ENCODE measurements around the gene RAB37. TPM values are rescaled to one million over a fixed set of nuclear protein-coding genes. Genes with fewer than 3 reads are reported as not detected.

Gene RAB37
- total and polyA plus RNA-seq, 2 of the 13 experiments (the other 11 are each of a cell fraction or from before 2014, with no cell fraction given): 0.91 to 3.7 TPM

DNA sequence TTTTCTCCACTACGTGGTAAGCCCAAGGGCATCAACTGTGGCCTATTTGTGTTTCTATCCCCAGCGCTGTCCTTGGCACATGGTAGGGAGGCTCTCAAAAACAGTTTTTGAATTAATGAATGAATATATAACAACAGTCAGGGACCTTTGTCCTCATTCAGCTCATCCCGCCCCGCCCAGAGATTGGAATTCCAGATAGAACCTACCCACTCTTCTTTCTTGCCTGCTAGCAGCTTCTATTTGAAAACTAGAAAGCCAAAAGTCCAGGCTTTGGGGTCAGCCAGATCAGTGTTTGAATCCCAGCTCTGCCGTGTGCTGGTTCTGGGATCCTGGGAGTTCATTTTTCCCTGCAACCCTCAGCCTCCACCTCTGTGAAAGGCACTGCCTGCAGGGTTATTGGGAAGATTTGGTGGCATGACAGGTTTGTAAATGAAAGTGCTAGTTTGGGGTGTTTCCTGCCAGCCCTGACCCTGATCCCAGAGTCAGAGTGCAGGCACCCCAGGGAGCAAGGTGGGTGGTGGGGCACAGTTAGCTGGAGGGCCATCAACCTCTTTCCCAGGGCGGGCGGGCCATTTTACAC is 15.9 kb downstream of the RAB37 start (continued):
- TF ChIP-seq ZNF441 (CRISPR knock-in tag; IDR thresholded peaks at IDR 0.05; ENCODE audit: borderline replicate concordance) (no peak), ZNF574 (CRISPR knock-in tag; IDR thresholded peaks at IDR 0.05) (peak; percentile 1; the same call in 1 of the 2 replicates), ZNF687 (CRISPR knock-in tag; IDR thresholded peaks at IDR 0.05) (peak; percentile 16; the same call in 1 of the 2 replicates), HDAC1 (CRISPR knock-in tag; IDR thresholded peaks at IDR 0.05) (peak; percentile 50; the same call in 1 of the 2 replicates), ZNF740 (CRISPR knock-in tag; IDR thresholded peaks at IDR 0.05) (no peak), DNMT1 (CRISPR knock-in tag; IDR thresholded peaks at IDR 0.05) (no peak), PLRG1 (conservative IDR thresholded peaks at IDR 0.05) (no peak), THAP9 (CRISPR knock-in tag; IDR thresholded peaks at IDR 0.05; ENCODE audit: borderline replicate concordance) (no peak)
- TF ChIP-seq, protein P1, sequence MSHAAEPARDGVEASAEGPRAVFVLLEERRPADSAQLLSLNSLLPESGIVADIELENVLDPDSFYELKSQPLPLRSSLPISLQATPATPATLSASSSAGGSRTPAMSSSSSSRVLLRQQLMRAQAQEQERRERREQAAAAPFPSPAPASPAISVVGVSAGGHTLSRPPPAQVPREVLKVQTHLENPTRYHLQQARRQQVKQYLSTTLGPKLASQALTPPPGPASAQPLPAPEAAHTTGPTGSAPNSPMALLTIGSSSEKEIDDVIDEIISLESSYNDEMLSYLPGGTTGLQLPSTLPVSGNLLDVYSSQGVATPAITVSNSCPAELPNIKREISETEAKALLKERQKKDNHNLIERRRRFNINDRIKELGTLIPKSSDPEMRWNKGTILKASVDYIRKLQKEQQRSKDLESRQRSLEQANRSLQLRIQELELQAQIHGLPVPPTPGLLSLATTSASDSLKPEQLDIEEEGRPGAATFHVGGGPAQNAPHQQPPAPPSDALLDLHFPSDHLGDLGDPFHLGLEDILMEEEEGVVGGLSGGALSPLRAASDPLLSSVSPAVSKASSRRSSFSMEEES (CRISPR knock-in tag; IDR thresholded peaks at IDR 0.05): peak; percentile 32; the same call in 1 of the 2 replicates
- TF ChIP-seq, protein P2, sequence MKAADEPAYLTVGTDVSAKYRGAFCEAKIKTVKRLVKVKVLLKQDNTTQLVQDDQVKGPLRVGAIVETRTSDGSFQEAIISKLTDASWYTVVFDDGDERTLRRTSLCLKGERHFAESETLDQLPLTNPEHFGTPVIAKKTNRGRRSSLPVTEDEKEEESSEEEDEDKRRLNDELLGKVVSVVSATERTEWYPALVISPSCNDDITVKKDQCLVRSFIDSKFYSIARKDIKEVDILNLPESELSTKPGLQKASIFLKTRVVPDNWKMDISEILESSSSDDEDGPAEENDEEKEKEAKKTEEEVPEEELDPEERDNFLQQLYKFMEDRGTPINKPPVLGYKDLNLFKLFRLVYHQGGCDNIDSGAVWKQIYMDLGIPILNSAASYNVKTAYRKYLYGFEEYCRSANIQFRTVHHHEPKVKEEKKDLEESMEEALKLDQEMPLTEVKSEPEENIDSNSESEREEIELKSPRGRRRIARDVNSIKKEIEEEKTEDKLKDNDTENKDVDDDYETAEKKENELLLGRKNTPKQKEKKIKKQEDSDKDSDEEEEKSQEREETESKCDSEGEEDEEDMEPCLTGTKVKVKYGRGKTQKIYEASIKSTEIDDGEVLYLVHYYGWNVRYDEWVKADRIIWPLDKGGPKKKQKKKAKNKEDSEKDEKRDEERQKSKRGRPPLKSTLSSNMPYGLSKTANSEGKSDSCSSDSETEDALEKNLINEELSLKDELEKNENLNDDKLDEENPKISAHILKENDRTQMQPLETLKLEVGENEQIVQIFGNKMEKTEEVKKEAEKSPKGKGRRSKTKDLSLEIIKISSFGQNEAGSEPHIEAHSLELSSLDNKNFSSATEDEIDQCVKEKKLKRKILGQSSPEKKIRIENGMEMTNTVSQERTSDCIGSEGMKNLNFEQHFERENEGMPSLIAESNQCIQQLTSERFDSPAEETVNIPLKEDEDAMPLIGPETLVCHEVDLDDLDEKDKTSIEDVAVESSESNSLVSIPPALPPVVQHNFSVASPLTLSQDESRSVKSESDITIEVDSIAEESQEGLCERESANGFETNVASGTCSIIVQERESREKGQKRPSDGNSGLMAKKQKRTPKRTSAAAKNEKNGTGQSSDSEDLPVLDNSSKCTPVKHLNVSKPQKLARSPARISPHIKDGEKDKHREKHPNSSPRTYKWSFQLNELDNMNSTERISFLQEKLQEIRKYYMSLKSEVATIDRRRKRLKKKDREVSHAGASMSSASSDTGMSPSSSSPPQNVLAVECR (CRISPR knock-in tag; IDR thresholded peaks at IDR 0.05; ENCODE audit: borderline replicate concordance): peak; percentile 52; the same call in 1 of the 2 replicates

All from HepG2 (cell line).